NCI-H2107 treated with DMSO at 0.1 percent for 48 hours (cell line): ENCODE data around the gene NLGN1.

Experiments used
- DNase-seq: peaks from one replicate; lab custom pipeline; 2025; ENCODE audit not compliant: unreplicated experiment; lab: John Stamatoyannopoulos, UW

Gene NLGN1

DNA sequence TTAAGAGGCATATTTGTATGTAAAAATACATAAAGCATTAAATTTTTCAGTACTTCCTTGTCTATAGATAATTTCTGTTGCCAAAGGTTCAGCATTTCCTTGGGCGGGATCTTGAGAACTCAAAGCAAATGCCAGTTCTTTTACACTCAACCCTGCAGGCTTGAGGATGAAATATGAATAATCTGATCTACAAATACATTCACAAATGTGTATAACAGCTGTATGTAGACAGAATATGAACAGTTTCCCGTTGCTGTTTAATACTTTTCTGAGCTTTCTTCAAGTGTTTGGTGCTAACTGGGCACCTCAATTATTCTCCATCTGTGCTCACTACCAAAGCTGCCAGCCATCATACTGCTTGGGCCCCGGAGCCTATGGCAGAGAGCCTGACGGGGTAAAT is 661.3 kb downstream of the NLGN1 start:
- no peak for DNase-seq

DNA sequence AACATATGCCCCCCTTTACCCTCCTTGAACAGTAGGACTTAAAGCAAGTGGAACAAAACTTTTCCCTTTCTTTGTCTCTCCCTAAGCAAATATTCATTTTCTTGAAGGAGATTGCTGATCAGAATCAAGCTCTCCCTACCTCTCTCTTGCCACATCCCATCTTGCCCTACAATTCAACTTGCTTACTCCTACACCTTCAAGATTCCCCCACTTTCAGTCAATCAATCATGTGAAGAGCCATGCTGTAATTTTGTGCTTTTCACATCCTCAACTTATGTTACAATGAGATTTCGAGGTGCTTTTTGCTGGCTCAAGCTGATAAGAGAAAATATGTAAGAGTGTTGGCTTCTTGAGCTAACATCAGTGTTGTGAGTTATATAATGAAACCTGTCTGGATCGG is 662.9 kb downstream of the NLGN1 start:
- no peak for DNase-seq

DNA sequence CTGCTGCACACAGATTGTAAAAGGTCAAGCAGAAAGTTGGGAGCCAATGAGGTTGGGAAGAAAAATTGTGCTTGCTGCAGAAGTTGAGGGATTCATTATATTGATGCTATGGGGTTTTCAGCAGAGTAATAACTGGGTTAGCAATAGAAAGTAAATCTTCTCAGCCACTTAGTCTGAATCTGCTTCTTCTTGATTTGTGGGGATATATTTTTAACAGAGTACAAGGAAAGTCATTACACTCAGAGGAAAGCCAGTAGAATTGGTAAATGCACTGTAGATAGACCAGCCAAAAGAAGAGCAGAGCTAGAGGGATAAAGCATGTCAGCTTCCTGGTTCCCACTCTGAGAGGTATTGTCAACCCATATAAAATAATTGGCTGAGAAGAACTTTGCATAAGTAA is 663.6 kb downstream of the NLGN1 start:
- no peak for DNase-seq

DNA sequence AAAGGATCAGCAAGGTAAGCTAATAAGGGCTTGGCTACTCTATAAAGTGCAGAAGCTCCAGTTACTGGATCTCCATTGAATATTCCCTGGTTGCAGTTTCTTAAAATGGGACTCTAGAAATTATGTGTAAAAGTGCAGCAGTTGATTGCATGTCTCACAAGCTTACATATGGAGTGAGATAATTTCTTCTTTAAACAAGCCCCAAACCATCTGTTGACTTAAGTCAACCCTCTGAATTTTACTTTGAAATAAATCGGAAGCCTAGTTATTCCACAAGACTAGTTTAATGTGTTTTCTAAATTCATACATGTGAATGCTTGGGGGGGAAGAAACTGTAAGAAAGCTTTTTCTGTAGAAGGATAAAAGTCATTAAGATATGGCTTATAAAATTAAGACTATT is 664.2 kb downstream of the NLGN1 start:
- no peak for DNase-seq

DNA sequence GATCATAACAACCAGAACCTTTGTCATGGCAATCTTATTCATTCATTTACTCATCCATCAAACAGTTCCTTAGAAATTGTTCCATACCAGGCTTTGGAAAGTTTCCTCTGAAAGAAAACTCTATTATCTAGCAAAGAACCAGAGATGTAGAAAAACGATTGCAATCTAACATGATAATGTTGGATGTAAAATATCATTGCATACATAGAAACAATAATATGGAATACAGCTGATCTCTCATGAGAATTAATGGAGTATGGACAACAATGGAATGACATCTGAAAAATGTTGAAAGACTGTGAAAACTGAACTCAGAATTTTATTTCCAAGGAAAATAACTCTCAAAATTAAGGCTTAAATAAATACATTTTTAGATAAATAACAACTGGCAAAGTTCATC is 665.4 kb downstream of the NLGN1 start:
- no peak for DNase-seq

DNA sequence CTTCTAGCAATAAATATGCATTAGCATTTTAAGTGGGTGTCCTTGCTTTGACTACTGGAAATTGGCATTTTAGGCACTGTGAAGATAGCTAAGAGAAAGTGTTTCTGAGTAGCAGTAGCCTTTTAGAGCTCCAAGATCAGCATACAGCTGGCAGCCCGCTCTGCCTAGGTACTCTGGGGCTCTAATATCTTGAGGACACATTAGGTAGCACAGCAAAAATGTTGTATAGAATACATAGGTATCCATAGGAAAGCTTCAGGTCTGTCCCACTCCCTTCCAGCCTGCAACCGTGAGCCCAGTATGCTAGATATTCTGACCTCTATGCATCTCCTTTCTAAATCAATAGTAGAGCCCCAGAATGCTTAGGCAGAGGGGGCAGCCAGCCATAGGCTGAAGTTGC is 670.5 kb downstream of the NLGN1 start:
- no peak for DNase-seq

GRCh38 chr3:174072675-174073074 is 675.1 kb downstream of the NLGN1 start:
- no peak for DNase-seq

DNA sequence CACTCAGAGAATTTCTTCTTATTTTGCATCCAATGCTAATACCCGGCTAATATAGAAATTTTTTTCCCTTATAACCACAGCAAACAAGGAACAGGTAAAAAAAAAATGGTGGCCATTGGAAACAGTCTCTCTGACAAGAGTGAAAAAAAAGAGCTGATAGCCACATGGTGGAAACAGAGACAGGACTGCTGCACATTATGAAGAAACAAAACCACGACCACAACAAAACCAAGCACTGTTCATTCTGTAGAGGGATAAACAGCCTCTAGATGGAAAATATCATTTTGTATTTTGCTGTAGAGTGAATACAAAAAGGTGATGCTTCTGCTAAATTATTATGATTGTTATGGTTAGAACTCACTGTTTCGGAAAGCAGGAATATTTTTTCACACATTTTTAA is 686.2 kb downstream of the NLGN1 start:
- DNase-seq = peak; percentile 18

GRCh38 chr3:174089592-174089991 is 692.0 kb downstream of the NLGN1 start:
- no peak for DNase-seq

DNA sequence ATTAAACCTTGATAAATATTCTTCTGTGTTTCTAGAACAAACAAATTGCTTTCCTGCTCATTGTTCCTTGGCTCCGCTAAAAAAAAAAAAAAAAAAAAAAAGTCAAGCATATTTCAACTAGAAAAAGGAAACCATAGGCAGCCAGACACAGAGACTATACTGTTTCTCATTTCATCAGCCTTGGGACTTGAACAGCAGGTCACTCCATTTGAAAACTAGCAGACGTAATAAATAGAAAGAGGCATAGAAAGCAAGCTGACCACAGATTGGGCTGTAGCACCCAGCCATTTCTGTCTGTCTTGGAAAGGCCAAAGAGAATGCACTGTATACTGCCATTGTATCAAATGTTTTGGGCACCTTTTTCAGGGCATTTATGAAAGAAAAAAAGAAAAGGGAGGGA is 697.1 kb downstream of the NLGN1 start:
- no peak for DNase-seq

GRCh38 chr3:174097686-174098085 is 700.1 kb downstream of the NLGN1 start:
- DNase-seq = no peak

GRCh38 chr3:174098746-174099145 is 701.2 kb downstream of the NLGN1 start:
- DNase-seq = no peak

- no peak for DNase-seq
These were observed 702.2 kb downstream of the NLGN1 start for GRCh38 chr3:174099724-174100123.

DNA sequence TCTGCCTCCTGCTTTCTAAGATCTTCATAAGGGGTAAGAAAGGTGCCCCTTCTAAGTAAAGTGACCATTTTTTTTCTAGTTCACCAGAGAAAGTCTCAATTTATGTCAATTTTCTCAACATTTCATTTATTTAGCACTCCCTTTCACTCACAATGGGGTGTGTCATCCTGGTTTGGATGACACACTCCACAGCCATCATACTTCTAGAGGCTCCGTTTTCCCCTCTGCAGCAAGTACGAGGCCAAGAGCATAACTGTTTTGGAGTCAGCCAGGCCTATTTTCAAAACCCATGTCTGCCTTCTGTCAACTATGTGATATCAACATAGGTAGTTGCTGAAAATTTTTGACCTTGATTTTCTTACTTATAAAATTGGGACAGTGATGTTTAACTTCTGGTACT is 703.2 kb downstream of the NLGN1 start:
- no peak for DNase-seq

DNA sequence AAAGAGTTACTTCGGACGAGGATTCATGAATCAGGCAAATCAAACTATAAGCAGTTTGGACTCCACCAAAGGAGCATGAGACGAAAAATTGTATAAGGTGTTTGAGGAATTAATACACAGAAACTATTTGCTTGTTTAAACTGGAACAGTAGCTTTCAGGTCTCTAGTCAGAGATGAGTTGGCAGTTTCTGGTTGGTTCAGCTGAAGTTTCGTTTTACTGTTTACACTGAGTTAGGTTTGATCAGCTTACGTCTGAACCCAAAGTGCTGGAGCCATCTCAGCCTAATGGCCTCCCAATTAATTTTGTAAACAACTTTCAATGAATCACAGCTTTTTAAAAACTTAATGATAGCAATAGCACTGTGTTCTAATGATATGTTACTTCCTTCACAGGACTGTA is 703.7 kb downstream of the NLGN1 start:
- DNase-seq = no peak

DNA sequence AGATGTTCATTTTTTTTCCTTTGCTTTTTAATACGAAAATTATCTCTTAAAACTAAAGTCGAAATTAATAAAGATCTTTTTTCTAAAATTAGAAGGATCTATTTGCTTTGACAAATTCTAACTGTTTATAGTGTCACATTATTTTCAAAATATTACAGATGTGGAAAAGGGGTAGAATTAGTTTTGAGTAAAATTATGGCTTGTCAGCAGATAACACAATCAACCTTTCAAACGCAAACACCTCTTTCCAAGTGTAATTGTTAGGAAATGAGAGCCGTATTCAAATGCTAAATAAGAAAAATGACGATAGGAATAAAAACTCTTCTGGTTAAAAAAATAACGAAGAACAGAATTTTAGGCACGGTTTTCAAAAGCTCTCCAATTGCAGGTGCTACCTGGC is 704.7 kb downstream of the NLGN1 start:
- no peak for DNase-seq

- no peak for DNase-seq
These were observed 705.3 kb downstream of the NLGN1 start for GRCh38 chr3:174102866-174103265.

DNA sequence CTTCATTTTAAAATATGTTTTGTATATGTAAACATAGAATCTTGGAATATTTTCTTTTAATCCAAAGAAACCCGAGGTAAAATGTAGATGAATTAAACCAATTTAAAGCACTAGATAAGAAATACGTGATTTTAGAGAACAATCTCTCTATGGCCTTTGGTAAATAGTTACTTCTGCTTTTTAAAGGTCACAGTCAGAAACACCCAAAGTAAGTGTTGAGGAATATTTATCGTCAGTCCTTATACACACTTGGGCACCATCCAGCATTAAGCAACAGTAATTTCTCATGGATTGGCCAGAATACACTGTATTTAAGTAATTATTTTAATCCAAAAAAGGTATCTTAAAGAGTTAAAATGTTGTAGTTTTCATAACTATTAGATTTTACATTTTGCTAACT is 713.2 kb downstream of the NLGN1 start:
- no peak for DNase-seq

GRCh38 chr3:174111776-174112175 is 714.2 kb downstream of the NLGN1 start:
- no peak for DNase-seq

GRCh38 chr3:174116421-174116820 is 718.9 kb downstream of the NLGN1 start:
- DNase-seq = no peak

GRCh38 chr3:174120997-174121396 is 723.5 kb downstream of the NLGN1 start:
- DNase-seq = no peak

DNA sequence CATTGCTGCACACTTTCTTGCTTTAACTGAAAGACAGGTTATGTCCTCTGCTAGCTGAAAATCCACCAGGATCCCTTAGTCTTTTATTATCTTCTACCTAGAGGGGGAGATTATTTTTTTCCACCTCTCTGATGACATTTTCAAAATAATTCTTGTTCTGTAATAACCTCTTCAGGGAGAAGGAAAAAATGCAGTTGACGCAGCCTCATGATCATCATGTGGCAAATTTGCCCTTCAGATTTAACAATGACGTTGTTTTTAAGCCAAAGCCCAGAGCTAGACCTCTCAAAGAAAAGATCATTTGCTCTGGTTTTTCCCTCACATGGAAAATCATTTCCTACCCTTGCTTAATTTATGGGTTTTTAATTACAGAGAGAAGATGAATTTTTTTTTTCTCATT is 724.9 kb downstream of the NLGN1 start:
- no peak for DNase-seq

DNA sequence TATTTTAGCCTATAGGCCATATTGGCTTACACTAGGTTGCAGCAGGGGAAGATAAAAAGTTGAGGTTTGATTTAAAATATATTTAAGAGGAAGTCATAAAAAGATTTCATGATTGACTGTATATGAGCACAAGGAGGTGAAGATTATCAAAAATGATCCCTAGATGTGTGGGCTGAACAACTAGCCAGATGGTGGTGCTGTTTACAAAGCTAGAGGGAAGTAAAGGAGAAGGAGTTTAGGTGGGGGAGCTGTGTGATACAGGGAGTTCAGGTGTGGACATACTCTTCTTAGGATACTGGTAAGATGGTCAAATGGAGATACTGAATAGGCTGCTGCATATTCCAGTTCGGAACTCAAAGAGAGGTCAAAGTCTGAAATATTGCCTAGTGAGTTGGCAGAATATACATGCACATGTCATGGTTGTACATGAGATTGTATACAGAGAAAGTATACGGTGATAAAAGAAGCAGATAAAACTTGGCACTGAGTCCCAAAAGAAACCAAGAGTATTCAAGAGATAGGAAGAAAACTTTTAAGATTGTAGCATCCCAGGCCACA is 727.8 kb downstream of the NLGN1 start:
- DNase-seq = peak; percentile 85
